Lung (tissue), 12 donors: ENCODE measurements around the gene APLF. TPM values are rescaled to one million over a fixed set of nuclear protein-coding genes. Genes with fewer than 3 reads are reported as not detected.

Experiments
- ATAC-seq: fragments of 200-7000 bp; cut with Tn5 transposase; one replicate; pipeline ENCODE4 v1.9.1; 2020; ENCODE audit warnings: moderate number of reproducible peaks; ENCODE audit not compliant: insufficient read depth, low FRiP score
- DNase-seq, 3 donors: peaks; one replicate each; pipeline ENCODE4 v3.0.0-alpha.2; 2013 to 2017
- H3K27ac ChIP-seq, 2 donors: one replicate each; pipeline ENCODE4 v1.5.1; 2013; ENCODE audit warnings: mild to moderate bottlenecking in 2 of 2, moderate library complexity in 2 of 2, control low read depth in 1 of 2, inconsistent platforms in 1 of 2, low read depth in 1 of 2, low read length in 1 of 2
- H3K27me3 ChIP-seq, 3 donors: one replicate each; pipeline ENCODE4 v1.5.1; 2013; ENCODE audit warnings: low read length in 2 of 3; ENCODE audit not compliant: control insufficient read depth in 3 of 3, insufficient read depth in 3 of 3
- H3K36me3 ChIP-seq, 4 donors: one replicate each; pipeline ENCODE4 v1.5.1; 2013; ENCODE audit warnings: low read length in 4 of 4, mild to moderate bottlenecking in 1 of 4, moderate library complexity in 1 of 4; ENCODE audit not compliant: control insufficient read depth in 4 of 4, insufficient read depth in 4 of 4
- H3K4me1 ChIP-seq, 5 donors: one replicate each; pipeline ENCODE4 v1.5.1; 2013; ENCODE audit warnings: low read length in 5 of 5, mild to moderate bottlenecking in 2 of 5, moderate library complexity in 1 of 5; ENCODE audit not compliant: control insufficient read depth in 5 of 5, insufficient read depth in 5 of 5
- H3K4me3 ChIP-seq: one replicate; pipeline ENCODE4 v1.5.1; 2013; ENCODE audit warnings: mild to moderate bottlenecking, control low read depth, moderate library complexity
- H3K9ac ChIP-seq, 2 donors: one replicate each; pipeline ENCODE4 v1.5.1; 2013; ENCODE audit warnings: low read length in 2 of 2, control low read depth in 1 of 2; ENCODE audit not compliant: insufficient read depth in 1 of 2
- H3K9me3 ChIP-seq, 4 donors: one replicate each; pipeline ENCODE4 v1.5.1; 2013; ENCODE audit warnings: low read length in 3 of 4, mild to moderate bottlenecking in 1 of 4, moderate library complexity in 1 of 4; ENCODE audit not compliant: control insufficient read depth in 4 of 4, insufficient read depth in 3 of 4
- CTCF ChIP-seq: IDR thresholded peaks from 2 replicates; pipeline ENCODE4 v1.5.1; 2012; ENCODE audit warnings: mild to moderate bottlenecking; ENCODE audit errors: control extremely low read depth, extremely low read depth
- WGBS, 2 donors: extraction: QIAGEN DNeasy Blood & Tissue Kit; methylation state at CpG; one replicate each; pipeline ENCODE4 v1.1.7; 2013; 5-methylcytosine and 5-hydroxymethylcytosine counted together
- polyA plus RNA-seq, 2 donors: library from polyadenylated mRNA; stranded (reverse); fragments of 200-250 nt; gene quantifications; one replicate each; pipeline ENCODE4 v1.2.1, GENCODE V29; 2013
- total RNA-seq, 2 donors: library from RNA; depleted of rRNA in 1 of 2; stranded (reverse); fragments of >200 nt in 1 of 2; gene quantifications; one replicate each; pipeline ENCODE4 v1.2.1, GENCODE V29; 2014 to 2021
- donor health status: control.
- donor health status: control.
- donor health status: Bipolar disorder and iron deficiency.
- donor health status: healthy.
- donor health status: DM: yes; HTN: yes; CAD: no.

APLF gene
- total and polyA plus RNA-seq, 4 donors: 0.50 to 11.8 (median 2.3) TPM

GRCh38 chr2:68428126-68428525, 39.3 kb upstream of the APLF start:
- Histone ChIP-seq H3K27me3 (no peaks in the 10 kb centered on the region), H3K27ac (peak overlapping the region in 1 of 2 donors; percentile 35), H3K36me3 (no peaks in the 10 kb centered on the region), H3K4me3 (no peak overlapping the region), H3K4me1 (peaks cover 0 to 8% (median 4%) of the 10 kb centered on the region in 5 donors), H3K9me3 (no peaks in the 10 kb centered on the region), H3K9ac (no peak overlapping the region)
- DNase-seq: no peak
- no peak for TF ChIP-seq CTCF
- WGBS, 2 donors: 40 to 58% methylated on average over 4 of the region's 4 CpGs
- no peak for ATAC-seq

GRCh38 chr2:68428746-68429145, 38.6 kb upstream of the APLF start:
- H3K27ac ChIP-seq: no peak overlapping the region
- TF ChIP-seq CTCF: no peak
- no peaks in the 10 kb centered on the region for H3K9me3 ChIP-seq
- no peak overlapping the region for H3K4me3 ChIP-seq
- no peak overlapping the region for H3K9ac ChIP-seq
- H3K4me1 ChIP-seq: peaks cover 0 to 8% (median 4%) of the 10 kb centered on the region in 5 donors
- WGBS, 2 donors: 76 to 81% methylated on average over 1 of the region's 1 CpG
- no peaks in the 10 kb centered on the region for H3K36me3 ChIP-seq
- DNase-seq (peak in 2 of 3 donors; percentile 34 to 46), ATAC-seq (no peak)
- no peaks in the 10 kb centered on the region for H3K27me3 ChIP-seq

GRCh38 chr2:68429311-68429826, 38.0 kb upstream of the APLF start:
- no peak for TF ChIP-seq CTCF
- Histone ChIP-seq H3K27me3 (no peaks in the 10 kb centered on the region), H3K36me3 (no peaks in the 10 kb centered on the region), H3K9ac (no peak overlapping the region), H3K9me3 (no peaks in the 10 kb centered on the region), H3K4me1 (peaks cover 0 to 8% (median 4%) of the 10 kb centered on the region in 5 donors), H3K27ac (no peak overlapping the region), H3K4me3 (no peak overlapping the region)
- DNase-seq (peak in 1 of 3 donors; percentile 25), ATAC-seq (no peak)
- WGBS, 2 donors: 72 to 81% methylated on average over 7 of the region's 7 CpGs
